Left ventricle myocardium superior (tissue), 1 donor: ENCODE measurements around the gene PLCZ1. TPM values are rescaled to one million over a fixed set of nuclear protein-coding genes. Genes with fewer than 3 reads are reported as not detected.
"Not testable (repeated sequence)": the region's sequence is repeated elsewhere in the genome, so short reads cannot be mapped to it uniquely, and the experiment has no call there.

Experiments used
- ATAC-seq: fragments of 200-7000 bp; cut with Tn5 transposase; one replicate; pipeline ENCODE4 v1.9.1; 2020; ENCODE audit warnings: mild to moderate bottlenecking, moderate library complexity
- DNase-seq: peaks from one replicate; pipeline ENCODE4 v3.0.0-alpha.2; 2020
- intact Hi-C: fragments of 100-400 bp; cut with micrococcal nuclease; formaldehyde crosslinking; loops from one replicate; pipeline ENCODE4 v1.11.0; 2022
- long read RNA-seq: library from polyadenylated mRNA; unstranded; transcript quantifications from one replicate; pipeline ENCODE4 v2.0.0, GENCODE V29; 2021
- total RNA-seq: library from RNA; stranded (reverse); fragmentation: NEBNext Ultra II Directional; extraction: Animal tissue kit (Norgen Biotek cat#: 25700); gene quantifications from one replicate; pipeline ENCODE4 v1.2.1, GENCODE V29; 2021
- donor health status: DM: no; HTN: yes; CAD: no; lungs with severe emphysema.

PLCZ1 gene
- not detected for total RNA-seq
- long read RNA-seq, result 0 reads

DNA sequence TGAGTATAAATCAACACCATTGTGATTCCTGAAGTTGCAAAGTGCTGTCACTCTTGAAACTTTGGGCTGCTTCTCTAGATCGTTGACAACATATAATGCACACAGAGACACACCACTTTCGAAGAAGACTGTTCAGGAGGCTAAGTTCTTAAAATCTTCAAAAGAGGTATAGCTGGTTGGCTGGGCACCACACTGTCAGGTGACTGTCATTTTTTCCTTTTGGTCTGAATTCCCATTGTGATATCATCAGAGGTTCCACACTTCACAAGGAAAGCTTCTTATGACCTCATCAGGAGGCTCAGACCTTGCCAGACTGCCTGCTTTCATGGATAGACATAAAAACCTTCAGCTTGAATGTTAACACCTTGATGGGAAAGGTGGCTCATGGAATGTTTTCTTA lies at the start of gene PLCZ1, which contains the start of gene CAPZA3:
Gene PLCZ1 (minus strand): TSS at position 194 of the 400 bp plus-strand sequence. CDS start 641 bp downstream, outside the sequence.
Gene CAPZA3 (plus strand): TSS at position 301 of the 400 bp plus-strand sequence. CDS start 150 bp downstream, outside the sequence.
- ATAC-seq (no peak), DNase-seq (no peak)
- intact Hi-C loops, result no loop called here

GRCh38 chr12:18785465-18785864 lies 47.7 kb upstream of the PLCZ1 start:
- DNase-seq, ATAC-seq, intact Hi-C loops: not testable (repeated sequence)

DNA sequence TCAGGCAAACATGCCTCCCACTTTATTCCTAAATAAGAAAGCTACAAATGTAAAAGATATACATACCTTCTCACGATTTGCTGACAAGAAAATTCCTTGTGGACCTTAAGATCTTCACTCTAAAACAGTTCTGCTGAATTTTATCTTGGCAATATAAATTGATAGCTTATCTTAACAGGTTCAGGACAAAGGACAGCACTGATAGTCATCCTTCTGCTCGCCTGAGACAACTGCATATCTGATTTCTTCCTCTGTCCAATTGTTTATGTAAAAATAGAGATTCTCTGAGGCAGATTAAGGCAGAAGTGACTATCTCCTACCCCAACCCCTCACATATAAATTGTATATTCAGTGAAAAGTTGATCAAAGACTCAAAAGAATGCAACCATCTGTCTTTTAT lies 45.0 kb upstream of the PLCZ1 start:
- ATAC-seq (no peak), DNase-seq (no peak)
- intact Hi-C loops, result no loop called here

- DNase-seq, ATAC-seq, intact Hi-C loops: not testable (repeated sequence)
Measured at GRCh38 chr12:18766479-18766878, 28.7 kb upstream of the PLCZ1 start.

DNA sequence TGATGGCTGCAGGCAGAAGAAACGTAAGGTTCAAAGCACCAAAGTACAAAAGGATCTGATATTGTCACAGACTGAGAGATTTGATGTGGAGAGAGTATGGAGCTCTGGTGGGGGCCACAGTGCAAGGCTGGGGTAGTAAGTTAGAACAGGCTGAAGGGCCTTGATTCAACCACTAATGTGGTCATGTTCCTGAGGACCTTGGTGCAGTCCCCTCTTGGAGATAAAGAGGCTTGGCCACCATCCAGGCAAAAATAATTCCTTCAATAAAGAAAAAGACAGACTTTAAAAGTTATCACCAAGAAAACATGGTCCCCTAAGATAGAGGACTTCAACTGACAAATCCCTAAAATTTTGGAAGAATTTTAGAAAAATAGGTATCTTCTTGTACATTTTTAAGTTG lies 17.5 kb upstream of the PLCZ1 start:
- no peak for ATAC-seq
- no peak for DNase-seq
- intact Hi-C loops, result no loop called here

DNA sequence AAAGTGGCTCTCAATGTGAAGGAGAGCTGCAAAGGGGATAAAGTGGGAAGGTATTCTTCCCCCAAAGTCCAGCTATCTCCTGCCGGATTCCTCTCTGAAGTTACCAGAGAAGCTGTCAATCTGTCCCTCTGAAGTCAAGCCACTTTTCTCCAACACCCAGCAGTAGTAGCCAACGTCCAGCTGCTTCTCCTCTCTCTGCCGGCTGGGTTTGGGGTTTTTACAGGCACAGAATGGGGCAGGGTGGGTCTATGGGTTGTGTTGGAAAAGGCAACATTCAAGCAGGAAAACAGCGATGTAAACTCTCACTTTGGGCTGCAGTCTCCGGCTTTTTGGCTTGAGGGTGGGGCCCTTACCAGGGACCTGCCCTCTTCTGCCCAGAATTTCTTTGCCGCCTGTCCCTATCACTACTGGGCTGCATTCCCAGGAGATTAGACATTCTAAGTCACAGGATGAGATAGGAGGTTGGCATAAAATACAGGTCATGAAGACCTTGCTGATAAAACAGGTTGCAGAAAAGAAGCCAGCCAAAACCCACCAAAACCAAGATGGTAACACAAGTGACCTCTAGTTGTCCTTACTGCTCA lies 16.4 kb upstream of the PLCZ1 start:
- peak; percentile 30 for DNase-seq
- peak; percentile 77 for ATAC-seq
- intact Hi-C loops, result no loop called here

GRCh38 chr12:18753481-18754123 lies 15.8 kb upstream of the PLCZ1 start:
- peak; percentile 85 for ATAC-seq
- peak; percentile 68 for DNase-seq
- intact Hi-C loops, result no loop called here

GRCh38 chr12:18752947-18753346 lies 15.1 kb upstream of the PLCZ1 start:
- DNase-seq (no peak), ATAC-seq (no peak)
- intact Hi-C loops, result no loop called here

DNA sequence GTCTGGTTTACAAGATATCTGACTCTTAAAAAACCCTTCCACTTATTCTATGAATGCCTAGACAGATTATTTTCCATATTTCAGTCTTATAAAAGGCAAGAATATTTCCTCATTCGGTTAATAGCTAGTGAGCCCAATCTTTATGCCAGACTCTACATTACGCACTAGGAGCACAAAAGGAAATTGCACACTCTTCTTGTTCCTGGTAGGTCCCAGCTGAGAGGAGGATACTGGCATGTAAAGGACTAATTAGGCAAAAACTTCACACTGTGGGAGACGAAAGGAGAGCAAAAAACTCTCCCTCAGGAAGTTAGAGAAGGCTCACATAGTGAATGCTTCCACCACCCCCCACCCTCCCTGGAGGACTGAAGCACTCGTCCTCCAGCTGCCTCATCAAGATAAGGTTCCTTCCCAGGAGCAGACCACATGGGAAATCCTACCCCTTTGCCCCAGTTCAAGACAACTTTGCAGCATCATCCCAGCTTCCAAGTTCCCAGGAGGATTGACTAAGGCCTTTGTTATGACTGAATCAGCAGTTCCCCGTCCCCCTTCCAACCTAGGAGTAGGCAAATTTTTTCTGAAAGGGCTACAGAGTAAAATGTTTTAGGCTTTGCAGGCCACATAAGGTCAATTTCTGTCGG lies 14.6 kb upstream of the PLCZ1 start:
- ATAC-seq, result peak; percentile 43
- intact Hi-C loops, result no loop called here
- peak; percentile 55 for DNase-seq

DNA sequence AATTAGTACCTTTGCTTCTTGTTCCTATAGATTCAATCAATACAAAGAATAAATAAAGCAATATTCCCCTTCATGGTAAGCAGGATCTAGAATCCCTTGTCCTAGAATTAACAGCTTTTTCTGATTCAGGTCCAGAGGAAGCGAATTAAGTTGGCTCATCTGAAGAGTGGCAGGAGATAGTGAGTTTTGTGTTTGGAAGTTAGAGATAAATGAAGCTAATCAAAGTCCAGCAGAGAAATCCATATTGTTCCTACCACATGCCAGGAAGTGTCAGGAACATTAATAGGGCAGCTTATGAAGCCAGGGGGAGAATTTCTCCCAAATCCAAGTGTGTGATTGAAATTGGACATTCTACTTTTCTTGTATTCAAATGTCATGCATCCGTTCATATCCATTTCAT lies 14.1 kb upstream of the PLCZ1 start:
- DNase-seq, result no peak
- no peak for ATAC-seq
- intact Hi-C loops, result no loop called here

- intact Hi-C loops, result no loop called here
- DNase-seq, result no peak
- no peak for ATAC-seq
Measured at GRCh38 chr12:18750085-18750484, 12.3 kb upstream of the PLCZ1 start.

GRCh38 chr12:18749386-18749957 lies 11.7 kb upstream of the PLCZ1 start:
- intact Hi-C loops, result no loop called here
- ATAC-seq (no peak), DNase-seq (no peak)

DNA sequence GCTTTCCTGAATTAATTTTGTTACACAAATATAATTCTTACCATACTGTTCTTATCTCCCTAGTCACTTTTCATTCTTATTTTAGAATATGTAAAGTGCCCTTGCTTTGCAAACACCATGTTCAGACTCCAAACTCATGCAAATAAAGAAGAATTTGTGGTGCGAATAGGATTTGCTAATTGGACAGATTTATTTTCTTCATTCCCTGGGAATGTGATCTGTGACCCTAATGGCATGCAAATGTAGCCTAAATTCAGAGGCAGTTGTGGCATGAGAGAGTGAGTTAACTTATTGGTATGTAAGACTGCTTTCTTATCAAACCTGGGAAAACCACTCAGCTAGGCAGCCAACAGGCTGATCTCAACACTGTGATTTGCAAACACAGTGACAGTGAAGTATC lies 10.1 kb upstream of the PLCZ1 start:
- DNase-seq (no peak), ATAC-seq (peak; percentile 39)
- intact Hi-C loops, result no loop called here

GRCh38 chr12:18731156-18731555 lies 6.7 kb downstream of the PLCZ1 start:
- no peak for ATAC-seq

DNA sequence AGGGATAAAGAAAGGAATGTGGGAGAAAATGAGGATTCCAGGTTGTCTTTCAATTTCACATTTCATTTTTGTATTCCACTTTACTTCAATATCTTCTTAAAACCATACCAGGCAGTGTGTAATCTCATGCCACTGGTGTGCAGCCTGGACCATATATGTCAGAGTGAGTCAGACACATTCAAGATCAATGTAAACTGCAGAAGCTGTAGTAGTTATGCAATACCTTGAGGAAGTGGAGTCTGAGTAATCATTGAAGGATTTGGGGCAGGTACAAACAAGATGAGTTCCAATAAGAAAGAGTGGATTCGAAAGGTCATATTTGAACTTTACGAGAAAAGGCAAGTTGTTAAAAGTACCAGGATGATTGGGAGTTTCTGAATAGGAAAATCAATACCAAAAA lies 14.1 kb downstream of the PLCZ1 start:
- intact Hi-C loops, result no loop called here
- DNase-seq, result no peak
- no peak for ATAC-seq

More at GRCh38 chr12:18731156-18731555, 6.7 kb downstream of the PLCZ1 start:
- intact Hi-C loops, result no loop called here
- DNase-seq, result no peak

DNA sequence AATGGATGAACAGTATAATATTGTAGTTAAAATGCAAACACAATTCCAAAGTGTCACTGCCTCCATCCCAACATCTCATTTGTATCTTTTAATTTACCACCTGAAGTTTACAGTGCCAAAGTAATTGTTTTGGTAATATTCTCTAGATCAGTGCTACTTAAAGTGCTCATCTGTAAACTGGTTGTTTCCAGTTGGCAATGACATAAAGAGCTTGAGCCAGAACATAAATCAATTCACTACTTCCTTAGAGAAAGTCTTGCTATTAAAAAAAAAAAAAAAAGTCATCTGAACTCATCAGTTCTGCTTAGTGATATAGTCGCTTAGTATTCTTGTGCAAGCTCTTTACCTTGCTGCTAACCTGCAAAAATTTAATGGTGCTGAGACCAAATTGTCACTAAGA lies 16.4 kb downstream of the PLCZ1 start:
- DNase-seq (no peak), ATAC-seq (no peak)
- intact Hi-C loops, result no loop called here

GRCh38 chr12:18720690-18721089 lies 17.1 kb downstream of the PLCZ1 start:
- intact Hi-C loops, result no loop called here
- ATAC-seq (no peak), DNase-seq (no peak)

DNA sequence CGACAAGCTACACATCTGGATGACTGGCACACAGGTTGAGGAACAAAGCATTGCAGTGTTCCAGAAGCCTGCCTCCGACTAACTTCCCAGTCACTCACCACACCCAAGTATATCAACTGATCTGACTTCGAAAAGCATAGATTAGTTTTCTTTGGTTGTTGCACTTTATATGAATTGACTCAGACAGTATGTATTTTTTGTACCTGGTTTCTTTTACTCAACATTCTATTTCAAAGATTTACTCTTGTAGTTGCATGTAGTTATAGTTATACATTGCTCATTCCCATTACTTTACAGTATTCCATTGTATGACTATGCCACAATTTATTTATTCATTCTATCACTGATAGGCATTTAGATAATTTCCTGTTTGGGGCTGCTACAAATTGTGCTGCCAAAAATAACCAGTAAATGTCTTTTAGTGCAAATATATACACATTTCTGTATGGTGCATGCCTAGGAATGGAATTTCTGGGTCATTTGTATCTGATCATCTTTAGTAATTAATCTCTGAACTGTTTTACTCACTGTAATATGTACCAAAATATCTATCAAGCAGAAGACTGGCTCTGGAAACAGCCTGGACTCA lies 17.8 kb downstream of the PLCZ1 start:
- no peak for DNase-seq
- intact Hi-C loops, result no loop called here
- no peak for ATAC-seq

DNA sequence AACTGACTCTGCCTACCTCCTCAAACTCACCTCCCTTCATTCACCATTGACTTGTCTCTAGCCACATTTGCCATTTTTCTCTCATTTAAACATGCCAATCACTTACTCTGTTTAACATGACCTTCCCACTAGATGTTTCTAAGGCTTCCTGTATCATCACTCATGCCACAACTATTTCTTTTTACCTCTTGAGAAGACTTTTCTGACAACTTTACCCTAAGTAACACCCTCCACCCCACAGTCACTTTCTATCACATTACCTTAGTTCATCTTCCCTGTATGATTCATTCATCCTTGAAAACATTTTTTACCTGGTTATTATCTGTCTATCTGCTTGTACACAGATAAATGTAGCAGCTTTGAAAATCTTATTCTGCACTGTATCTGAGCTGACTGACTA lies 19.4 kb downstream of the PLCZ1 start:
- DNase-seq, result no peak
- intact Hi-C loops, result no loop called here
- ATAC-seq, result no peak

DNA sequence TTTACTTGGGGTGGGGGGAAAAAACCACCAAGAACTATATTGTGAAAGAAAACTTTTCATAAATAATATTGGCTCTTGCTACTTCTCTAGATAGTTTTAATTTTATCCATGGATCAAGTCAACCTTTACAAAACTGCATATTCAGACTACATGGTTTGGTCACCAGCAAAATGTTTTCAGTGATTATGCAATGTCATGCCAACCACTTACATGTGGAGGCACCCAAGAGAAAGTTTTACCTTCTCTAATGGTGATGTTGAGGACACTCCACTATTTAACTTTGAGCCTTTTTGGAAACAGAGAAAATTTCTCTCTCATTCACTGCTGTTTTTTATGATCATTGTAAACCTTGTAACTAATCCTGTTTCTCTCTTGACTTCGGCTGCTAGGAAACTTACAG lies 21.6 kb downstream of the PLCZ1 start:
- DNase-seq (no peak), ATAC-seq (no peak)
- intact Hi-C loops, result no loop called here
